ENCODE measurements around the gene DAG1. TPM values are rescaled to one million over a fixed set of nuclear protein-coding genes. Genes with fewer than 3 reads are reported as not detected.

The DAG1 gene
- total RNA-seq (2014; rRNA removed; shearing (Covaris generic)): 46.5 and 46.6 TPM in 2 replicates
- polyA plus RNA-seq (2014; cell fraction: nucleus; rRNA removed): 59.4 and 145 TPM in 2 replicates

DNA sequence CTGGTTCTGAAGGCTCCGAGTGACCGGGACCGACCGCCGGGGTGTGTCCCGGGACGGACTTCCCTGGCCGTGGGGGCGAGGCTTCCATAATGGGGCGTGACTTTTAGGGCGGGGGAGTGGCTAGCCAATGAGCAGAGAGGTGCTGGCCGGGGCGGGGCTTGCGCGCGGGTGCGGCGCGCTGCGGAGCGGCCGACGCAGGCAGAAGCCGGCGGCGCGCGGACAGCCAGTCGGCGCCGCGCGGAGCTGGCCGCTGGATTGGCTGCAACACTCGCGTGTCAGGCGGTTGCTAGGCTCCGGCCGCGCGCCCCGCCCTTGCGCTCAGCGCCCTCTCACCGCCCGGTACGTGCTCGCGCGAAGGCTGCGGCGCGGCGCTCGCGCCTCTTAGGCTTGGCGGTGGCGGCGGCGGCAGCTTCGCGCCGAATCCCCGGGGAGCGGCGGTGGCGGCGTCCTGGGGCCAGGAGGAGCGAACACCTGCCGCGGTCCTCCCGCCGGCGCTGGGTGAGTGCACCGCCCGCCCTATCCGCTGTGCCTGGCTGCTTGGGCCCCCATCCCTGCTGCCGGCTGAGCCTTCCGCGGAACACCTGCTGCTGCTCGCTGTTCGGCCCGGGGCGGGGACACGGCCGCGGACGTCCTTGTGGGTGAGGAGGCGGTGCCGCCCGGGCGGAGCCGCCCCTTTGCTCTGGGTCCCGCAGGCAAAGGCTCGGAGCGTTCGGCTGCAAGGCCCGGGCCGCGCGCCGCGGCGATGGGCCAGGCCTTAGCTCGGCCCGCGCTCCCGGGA is at the start of gene DAG1:
DAG1 (plus strand) TSS at position 332 of the 778 bp plus-strand sequence. CDS start 40,268 bp downstream, outside the sequence.
- peak; percentile 94 for DNase-seq (ENCODE audit: extremely low read depth, low read depth)

GRCh38 chr3:49421890-49422378 is 48.1 kb upstream of the DAG1 start:
- no peak for DNase-seq (ENCODE audit: extremely low read depth, low read depth)

GRCh38 chr3:49422379-49423248 is 47.5 kb upstream of the DAG1 start, which contains the start of gene AMT:
Gene AMT (minus strand): TSS chr3:49422473. CDS start chr3:49422450, 23 bp downstream.
- no peak for DNase-seq (ENCODE audit: extremely low read depth, low read depth)

- no peak for DNase-seq (ENCODE audit: extremely low read depth, low read depth)
Observed at GRCh38 chr3:49424816-49425215, 45.3 kb upstream of the DAG1 start.

GRCh38 chr3:49427586-49427985 is 42.5 kb upstream of the DAG1 start:
- DNase-seq (ENCODE audit: extremely low read depth, low read depth): no peak

DNA sequence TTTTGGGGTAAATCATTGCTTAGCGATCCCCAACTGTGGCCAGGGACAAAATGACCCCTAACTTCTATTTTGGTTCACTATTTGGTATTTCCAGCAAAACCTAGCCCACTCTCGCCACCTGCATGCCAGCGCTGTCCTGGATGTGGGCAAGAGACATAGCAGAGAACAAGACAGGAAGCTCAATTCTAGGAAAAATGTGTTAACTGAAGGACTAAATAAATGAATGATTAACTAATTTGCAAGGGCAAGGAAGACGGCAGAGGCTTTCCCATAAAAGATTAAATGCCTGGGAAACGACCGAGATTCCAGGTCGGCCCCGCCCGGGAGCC is 41.4 kb upstream of the DAG1 start:
- DNase-seq (ENCODE audit: extremely low read depth, low read depth): no peak

- no peak for DNase-seq (ENCODE audit: extremely low read depth, low read depth)
Observed at GRCh38 chr3:49434731-49435130, 35.3 kb upstream of the DAG1 start.

DNA sequence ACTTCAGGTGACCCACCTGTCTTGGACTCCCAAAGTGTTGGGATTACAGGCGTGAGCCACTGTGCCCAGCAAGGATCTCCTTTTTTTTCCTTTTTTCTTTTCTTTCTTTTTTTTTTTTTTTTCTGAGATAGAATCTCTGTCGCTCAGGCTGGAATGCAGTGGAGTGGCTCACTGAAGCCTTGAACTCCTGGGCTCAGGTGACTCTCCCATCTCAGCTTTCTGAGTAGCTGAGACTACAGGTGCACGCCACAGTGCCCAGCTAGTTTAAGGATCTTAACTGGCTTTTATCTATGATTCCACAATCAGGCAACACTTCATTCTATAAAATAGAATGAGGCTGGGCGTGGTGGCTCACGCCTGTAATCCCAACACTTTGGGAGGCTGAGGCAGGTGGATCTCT is 24.7 kb upstream of the DAG1 start:
- no peak for DNase-seq (ENCODE audit: extremely low read depth, low read depth)

DNA sequence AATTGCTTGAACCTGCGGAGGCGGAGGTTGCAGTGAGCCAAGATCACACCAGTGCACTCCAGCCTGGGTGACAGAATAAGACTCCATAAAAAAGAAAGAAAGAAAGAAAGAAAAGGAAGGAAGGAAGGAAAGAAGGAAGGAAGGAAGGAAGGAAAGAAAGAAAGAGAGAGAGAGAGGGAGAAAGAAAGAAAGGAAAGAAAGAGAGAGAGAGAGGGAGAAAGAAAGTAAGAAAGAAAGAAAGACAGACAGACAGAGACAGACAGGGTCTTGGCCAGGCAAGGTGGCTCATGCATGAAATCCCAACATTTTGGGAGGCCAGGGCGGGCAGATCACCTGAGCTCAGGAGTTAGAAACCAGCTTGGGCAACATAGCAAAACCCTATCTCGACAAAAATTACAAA is 16.4 kb upstream of the DAG1 start:
- no peak for DNase-seq (ENCODE audit: extremely low read depth, low read depth)

GRCh38 chr3:49454458-49454857 is 15.6 kb upstream of the DAG1 start:
- no peak for DNase-seq (ENCODE audit: extremely low read depth, low read depth)

GRCh38 chr3:49454898-49455681 is 15.0 kb upstream of the DAG1 start:
- no peak for DNase-seq (ENCODE audit: extremely low read depth, low read depth)

DNA sequence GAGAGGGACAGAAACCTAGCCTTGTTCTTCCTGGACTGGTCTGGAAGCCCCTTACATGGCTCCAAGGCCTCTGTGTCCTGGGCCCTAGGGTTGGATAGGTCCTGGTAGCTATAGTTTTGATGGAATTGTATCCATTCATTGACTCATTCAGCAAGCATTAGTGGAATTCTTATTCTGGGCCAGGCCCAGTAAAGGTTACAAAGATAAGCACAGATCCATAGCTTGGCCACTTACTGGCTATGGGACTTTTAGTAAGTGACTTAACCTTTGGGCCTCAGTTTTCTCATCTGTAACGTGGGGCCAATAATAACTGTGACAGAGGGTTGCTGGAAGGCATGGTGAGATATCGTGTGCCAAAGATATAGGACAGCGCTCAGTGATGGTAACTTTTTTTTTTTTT is 13.6 kb upstream of the DAG1 start:
- DNase-seq (ENCODE audit: extremely low read depth, low read depth): no peak

- no peak for DNase-seq (ENCODE audit: extremely low read depth, low read depth)
Observed at GRCh38 chr3:49460188-49460890, 9.7 kb upstream of the DAG1 start.

- DNase-seq (ENCODE audit: extremely low read depth, low read depth): no peak
Observed at GRCh38 chr3:49460956-49461355, 9.1 kb upstream of the DAG1 start.

DNA sequence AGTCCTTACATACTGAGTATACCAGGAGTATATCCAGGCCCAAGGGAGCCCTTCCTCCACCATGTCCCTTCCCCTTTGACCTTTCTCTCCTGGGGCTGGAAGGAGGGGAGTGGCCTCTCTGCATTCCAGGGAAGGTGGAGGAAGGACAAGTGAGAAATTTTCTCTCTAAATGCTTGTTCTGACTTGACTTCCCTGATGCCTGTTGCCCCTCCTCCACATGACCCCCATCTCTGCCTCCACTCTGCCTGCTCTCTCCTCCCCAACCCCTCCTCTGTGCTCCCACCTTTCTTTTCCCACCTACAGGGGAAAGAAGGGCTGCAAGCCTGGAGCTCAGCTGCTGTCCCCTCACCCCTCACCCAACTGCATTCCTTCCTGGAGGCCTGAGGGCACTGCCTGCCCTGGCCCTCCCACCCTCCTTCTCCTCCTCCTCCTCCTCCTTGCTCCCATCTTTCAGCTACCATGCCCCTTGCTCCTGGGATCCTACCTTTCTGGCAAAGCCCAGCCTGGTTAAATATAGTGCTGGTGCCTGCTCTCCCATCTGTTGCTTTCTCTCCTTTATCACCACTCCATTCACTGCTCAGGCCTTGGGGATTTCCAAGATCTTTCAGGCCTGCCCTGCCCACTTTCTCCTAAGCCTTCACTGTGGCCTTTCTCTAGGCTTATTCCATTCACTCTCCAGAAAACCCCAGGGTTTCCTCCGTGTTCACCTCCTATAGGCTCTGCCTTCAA is 8.5 kb upstream of the DAG1 start:
- no peak for DNase-seq (ENCODE audit: extremely low read depth, low read depth)

DNA sequence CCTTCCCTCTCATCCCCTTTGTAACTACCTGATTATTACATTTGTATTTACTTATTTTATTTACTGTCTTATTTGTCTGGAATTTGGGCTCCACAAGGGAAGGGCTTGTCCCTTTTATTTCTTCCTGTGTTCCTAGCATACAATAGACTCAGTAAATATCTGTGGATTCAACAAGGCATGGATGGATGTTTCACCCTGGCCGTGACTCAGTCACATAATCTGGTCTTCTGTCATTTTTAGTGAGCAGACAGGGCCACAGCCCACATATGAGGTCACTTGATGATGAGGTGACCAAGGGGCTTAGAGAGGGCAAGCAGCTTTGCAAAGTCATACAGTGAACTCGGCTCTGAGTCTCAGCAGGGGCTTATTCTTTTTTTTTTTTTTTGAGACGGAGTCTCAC is 7.8 kb upstream of the DAG1 start:
- no peak for DNase-seq (ENCODE audit: extremely low read depth, low read depth)

DNA sequence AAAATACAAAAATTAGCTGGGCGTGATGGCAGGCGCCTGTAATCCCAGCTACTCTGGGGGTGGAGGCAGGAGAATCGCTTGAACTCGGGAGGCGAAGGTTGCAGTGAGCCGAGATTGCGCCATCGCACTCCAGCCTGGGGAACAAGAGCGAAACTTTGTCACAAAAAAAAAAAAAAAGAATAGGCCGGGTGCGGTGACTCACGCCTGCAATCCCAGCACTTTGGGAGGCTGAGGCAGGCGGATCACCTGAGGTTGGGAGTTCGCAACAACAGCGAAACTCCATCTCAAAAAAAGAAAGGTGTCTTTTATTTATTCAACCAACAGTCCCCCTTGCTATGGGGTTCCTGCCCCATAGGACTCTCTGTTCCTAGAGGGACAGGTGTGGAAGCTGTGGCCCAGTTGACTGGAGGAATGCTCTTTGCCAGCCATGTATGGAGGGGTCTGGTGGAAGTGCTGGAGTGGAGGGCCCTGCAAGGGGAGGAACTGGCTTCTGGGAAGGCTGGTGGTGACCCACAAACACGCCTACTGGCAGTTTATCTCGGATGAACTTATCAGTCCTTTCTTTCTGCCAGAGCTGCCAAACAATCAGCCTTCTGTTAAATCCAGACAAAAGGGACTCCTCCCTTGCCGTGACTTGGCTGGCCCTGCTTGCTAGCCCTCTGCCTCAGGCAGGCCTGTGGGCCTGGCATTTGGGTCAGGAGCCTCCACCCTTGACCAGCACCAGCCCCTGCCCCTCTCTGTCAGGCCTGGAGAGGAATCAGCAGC is 4.6 kb upstream of the DAG1 start:
- no peak for DNase-seq (ENCODE audit: extremely low read depth, low read depth)

- no peak for DNase-seq (ENCODE audit: extremely low read depth, low read depth)
Observed at GRCh38 chr3:49466085-49466484, 4.0 kb upstream of the DAG1 start.
